ENCODE measurements around the gene SCN1A. TPM values are rescaled to one million over a fixed set of nuclear protein-coding genes. Genes with fewer than 3 reads are reported as not detected.

Gene SCN1A
- total and polyA plus RNA-seq, 3 donors from 2014 or later, result 0.04 to 0.31 (median 0.24) TPM

DNA sequence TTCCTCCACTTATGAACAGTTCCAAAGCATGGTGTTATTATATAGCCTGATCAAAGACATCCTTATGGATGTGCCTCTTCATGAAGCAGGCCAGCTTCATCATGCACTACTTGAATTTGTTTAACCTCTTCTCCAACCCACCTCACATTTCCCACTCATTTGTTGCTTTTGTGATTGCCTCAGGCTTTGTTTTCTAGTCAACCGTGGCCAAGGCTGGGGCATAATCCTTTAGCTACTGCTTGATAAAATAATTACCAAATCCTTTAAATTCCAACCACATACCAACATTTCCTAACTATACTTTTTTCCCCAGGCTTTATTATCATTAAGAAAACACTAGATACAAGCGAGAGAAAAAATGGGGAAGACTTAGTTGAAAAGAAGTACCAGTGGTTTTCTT is 39.6 kb upstream of the SCN1A start:
- H3K36me3 ChIP-seq (ENCODE audit: low read depth, missing control alignments), result no peaks in the 10 kb centered on the region
- H3K4me3 ChIP-seq, result no peak overlapping the region
- no peak overlapping the region for H3K27ac ChIP-seq
- no peaks in the 10 kb centered on the region for H3K9me3 ChIP-seq
- no peaks in the 10 kb centered on the region for H3K27me3 ChIP-seq
- intact Hi-C loops (cut with DNase I; ENCODE audit: low total_unique reads), result no loop called here
- H3K4me1 ChIP-seq, result no peaks in the 10 kb centered on the region
- WGBS, 2 donors, result 26 to 40% methylated on average over 2 of the region's 2 CpGs
- no peak for DNase-seq
- TF ChIP-seq CTCF (IDR thresholded peaks at IDR 0.05), result no peak
- TF ChIP-seq POLR2A (IDR thresholded peaks at IDR 0.05), result no peak

GRCh38 chr2:166163775-166164174 is 36.0 kb upstream of the SCN1A start:
- 66 to 71% methylated on average over 2 of the region's 2 CpGs for WGBS, 2 donors
- intact Hi-C loops (cut with DNase I; ENCODE audit: low total_unique reads), result no loop called here
- H3K4me1 ChIP-seq, result no peaks in the 10 kb centered on the region
- no peaks in the 10 kb centered on the region for H3K27me3 ChIP-seq
- no peak overlapping the region for H3K27ac ChIP-seq
- H3K4me3 ChIP-seq, result no peak overlapping the region
- no peaks in the 10 kb centered on the region for H3K36me3 ChIP-seq (ENCODE audit: low read depth, missing control alignments)
- no peaks in the 10 kb centered on the region for H3K9me3 ChIP-seq
- no peak for DNase-seq
- TF ChIP-seq CTCF (IDR thresholded peaks at IDR 0.05) (no peak), POLR2A (IDR thresholded peaks at IDR 0.05) (no peak)

DNA sequence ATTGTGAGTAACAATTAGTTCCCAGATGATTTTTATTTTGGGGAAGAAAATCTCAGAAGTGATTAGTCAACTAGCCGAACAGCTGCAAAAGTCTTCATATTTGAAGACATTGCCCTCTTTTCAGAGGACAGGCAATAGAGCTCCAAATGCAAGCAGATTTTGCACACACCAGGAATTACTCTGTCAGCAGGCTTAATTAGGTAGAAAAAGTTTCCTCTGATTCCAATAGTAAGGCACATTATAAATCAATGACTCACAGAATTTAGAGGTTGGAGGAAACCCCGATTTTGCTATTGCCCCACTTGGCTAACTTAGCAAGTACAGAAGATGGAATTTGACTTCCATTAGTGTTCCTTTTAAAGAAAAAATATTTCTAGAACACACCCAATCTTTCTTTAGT is 30.7 kb upstream of the SCN1A start:
- H3K27ac ChIP-seq, result no peak overlapping the region
- no peak for DNase-seq
- H3K4me3 ChIP-seq, result no peak overlapping the region
- WGBS, 2 donors, result 71 to 80% methylated on average over 2 of the region's 2 CpGs
- no peaks in the 10 kb centered on the region for H3K27me3 ChIP-seq
- H3K9me3 ChIP-seq, result no peaks in the 10 kb centered on the region
- intact Hi-C loops (cut with DNase I; ENCODE audit: low total_unique reads), result no loop called here
- H3K4me1 ChIP-seq, result no peaks in the 10 kb centered on the region
- no peaks in the 10 kb centered on the region for H3K36me3 ChIP-seq (ENCODE audit: low read depth, missing control alignments)
- TF ChIP-seq POLR2A (IDR thresholded peaks at IDR 0.05) (no peak), CTCF (IDR thresholded peaks at IDR 0.05) (no peak)

DNA sequence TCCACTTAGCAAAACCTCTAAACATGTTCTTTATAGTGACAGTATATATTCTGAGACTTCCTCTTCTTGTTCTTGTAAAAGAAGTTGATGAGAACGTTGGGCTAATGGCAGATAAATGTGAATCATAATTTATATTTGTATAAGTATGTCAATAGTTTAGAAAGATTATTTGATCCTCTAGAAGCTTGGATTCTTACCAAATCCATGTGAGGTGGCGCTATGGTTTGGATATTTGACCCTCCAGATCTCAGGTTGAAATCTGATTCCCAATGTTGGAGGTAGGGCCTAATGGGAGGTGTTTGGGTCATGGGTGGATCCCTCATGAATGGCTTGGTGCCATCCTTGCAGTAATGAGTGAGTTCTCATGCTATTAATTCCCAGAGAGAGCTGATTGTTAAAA is 29.8 kb upstream of the SCN1A start:
- Histone ChIP-seq H3K4me1 (no peaks in the 10 kb centered on the region), H3K27me3 (no peaks in the 10 kb centered on the region), H3K9me3 (no peaks in the 10 kb centered on the region), H3K27ac (no peak overlapping the region), H3K4me3 (no peak overlapping the region), H3K36me3 (ENCODE audit: low read depth, missing control alignments) (no peaks in the 10 kb centered on the region)
- TF ChIP-seq CTCF (IDR thresholded peaks at IDR 0.05) (no peak), POLR2A (IDR thresholded peaks at IDR 0.05) (no peak)
- intact Hi-C loops (cut with DNase I; ENCODE audit: low total_unique reads), result no loop called here
- no peak for DNase-seq
- 79 to 80% methylated on average over 2 of the region's 2 CpGs for WGBS, 2 donors

- Histone ChIP-seq H3K36me3 (ENCODE audit: low read depth, missing control alignments) (no peaks in the 10 kb centered on the region), H3K4me3 (no peak overlapping the region), H3K9me3 (no peaks in the 10 kb centered on the region), H3K27ac (no peak overlapping the region), H3K4me1 (no peaks in the 10 kb centered on the region), H3K27me3 (no peaks in the 10 kb centered on the region)
- intact Hi-C loops (cut with DNase I; ENCODE audit: low total_unique reads), result no loop called here
- WGBS, 2 donors, result 93 to 94% methylated on average over 3 of the region's 3 CpGs
- TF ChIP-seq CTCF (IDR thresholded peaks at IDR 0.05) (no peak), POLR2A (IDR thresholded peaks at IDR 0.05) (no peak)
- no peak for DNase-seq
Observed at GRCh38 chr2:166156985-166157490, 29.2 kb upstream of the SCN1A start.

Data from testis (tissue), 3 donors.